Neural progenitor cell (in vitro differentiated cells): ENCODE measurements around the gene CRYBG3.

Experiments
- EZH2 ChIP-seq: fragments of 200-600 bp; sonication (generic); IDR thresholded peaks from 2 replicates; pipeline ENCODE4 v1.6.1; 2017; ENCODE audit warnings: antibody characterized with exemption, mild to moderate bottlenecking, moderate library complexity
- EZH2phosphoT487 ChIP-seq: fragments of 200-600 bp; sonication (generic); IDR thresholded peaks from 2 replicates; pipeline ENCODE4 v1.6.1; 2017; ENCODE audit warnings: antibody characterized with exemption
- TF ChIP-seq, protein P1 (sequence below): fragments of 200-600 bp; sonication (generic); IDR thresholded peaks from 2 replicates; pipeline ENCODE4 v1.5.1; 2017; ENCODE audit warnings: antibody characterized with exemption, mild to moderate bottlenecking

DNA sequence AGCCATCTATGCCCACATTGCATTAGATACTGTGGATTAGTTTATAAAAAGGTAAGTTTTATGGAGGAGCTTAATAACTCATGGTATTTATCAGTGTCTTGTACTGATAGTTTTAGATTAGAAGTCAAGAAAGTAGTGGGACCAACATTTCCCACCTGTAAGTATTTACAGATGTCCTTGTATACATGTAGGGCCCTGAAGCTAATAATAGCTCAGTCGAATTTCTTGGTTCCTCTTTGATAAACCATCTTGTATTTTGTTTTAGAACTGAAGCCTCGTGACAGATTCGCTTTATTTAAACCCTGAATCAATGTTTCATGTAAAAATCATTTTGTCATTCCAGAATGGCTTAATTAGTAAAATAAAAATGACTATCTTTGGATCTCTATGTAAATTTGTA, 73.4 kb downstream of the CRYBG3 start:
- TF ChIP-seq, protein P1, sequence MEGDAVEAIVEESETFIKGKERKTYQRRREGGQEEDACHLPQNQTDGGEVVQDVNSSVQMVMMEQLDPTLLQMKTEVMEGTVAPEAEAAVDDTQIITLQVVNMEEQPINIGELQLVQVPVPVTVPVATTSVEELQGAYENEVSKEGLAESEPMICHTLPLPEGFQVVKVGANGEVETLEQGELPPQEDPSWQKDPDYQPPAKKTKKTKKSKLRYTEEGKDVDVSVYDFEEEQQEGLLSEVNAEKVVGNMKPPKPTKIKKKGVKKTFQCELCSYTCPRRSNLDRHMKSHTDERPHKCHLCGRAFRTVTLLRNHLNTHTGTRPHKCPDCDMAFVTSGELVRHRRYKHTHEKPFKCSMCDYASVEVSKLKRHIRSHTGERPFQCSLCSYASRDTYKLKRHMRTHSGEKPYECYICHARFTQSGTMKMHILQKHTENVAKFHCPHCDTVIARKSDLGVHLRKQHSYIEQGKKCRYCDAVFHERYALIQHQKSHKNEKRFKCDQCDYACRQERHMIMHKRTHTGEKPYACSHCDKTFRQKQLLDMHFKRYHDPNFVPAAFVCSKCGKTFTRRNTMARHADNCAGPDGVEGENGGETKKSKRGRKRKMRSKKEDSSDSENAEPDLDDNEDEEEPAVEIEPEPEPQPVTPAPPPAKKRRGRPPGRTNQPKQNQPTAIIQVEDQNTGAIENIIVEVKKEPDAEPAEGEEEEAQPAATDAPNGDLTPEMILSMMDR, result no peak
- TF ChIP-seq EZH2phosphoT487, result no peak
- no peak for TF ChIP-seq EZH2
